CD4-positive, alpha-beta T cell treated with Interleukin-15 for 1 hour (primary cell): ENCODE measurements around the gene UBXN2A.

Source experiments
- DNase-seq: peaks from one replicate; pipeline ENCODE4 v3.0.0-alpha.2; 2020

Gene UBXN2A

GRCh38 chr2:24046930-24047702 is 106.9 kb downstream of the UBXN2A start, which contains the start of gene WDCP:
Gene WDCP, minus strand, starts transcription at chr2:24047391. Its CDS starts 7,897 bp downstream, at chr2:24039494.
- peak; percentile 95 for DNase-seq

- DNase-seq = no peak
These were observed 107.4 kb downstream of the UBXN2A start for GRCh38 chr2:24047703-24048033.

- DNase-seq = no peak
These were observed 108.7 kb downstream of the UBXN2A start for GRCh38 chr2:24048769-24049484.

GRCh38 chr2:24049485-24050021 is 109.3 kb downstream of the UBXN2A start, which contains the start of gene FKBP1B:
Gene FKBP1B, plus strand, starts transcription at chr2:24049741. Its CDS starts 109 bp downstream, at chr2:24049850.
- DNase-seq = peak; percentile 49

- no peak for DNase-seq
These were observed 110.0 kb downstream of the UBXN2A start for GRCh38 chr2:24050041-24050979.

GRCh38 chr2:24051833-24052232 is 111.6 kb downstream of the UBXN2A start:
- DNase-seq = no peak

GRCh38 chr2:24052951-24053350 is 112.7 kb downstream of the UBXN2A start:
- no peak for DNase-seq
